Lung (tissue), 12 donors: ENCODE measurements around the gene LRRK1. TPM values are rescaled to one million over a fixed set of nuclear protein-coding genes. Genes with fewer than 3 reads are reported as not detected.

Experiments used
- ATAC-seq: fragments of 200-7000 bp; cut with Tn5 transposase; one replicate; pipeline ENCODE4 v1.9.1; 2020; ENCODE audit warnings: moderate number of reproducible peaks; ENCODE audit not compliant: insufficient read depth, low FRiP score
- DNase-seq, 3 donors: peaks; one replicate each; pipeline ENCODE4 v3.0.0-alpha.2; 2013 to 2017
- H3K27ac ChIP-seq, 2 donors: one replicate each; pipeline ENCODE4 v1.5.1; 2013; ENCODE audit warnings: mild to moderate bottlenecking in 2 of 2, moderate library complexity in 2 of 2, control low read depth in 1 of 2, inconsistent platforms in 1 of 2, low read depth in 1 of 2, low read length in 1 of 2
- H3K27me3 ChIP-seq, 3 donors: one replicate each; pipeline ENCODE4 v1.5.1; 2013; ENCODE audit warnings: low read length in 2 of 3; ENCODE audit not compliant: control insufficient read depth in 3 of 3, insufficient read depth in 3 of 3
- H3K36me3 ChIP-seq, 4 donors: one replicate each; pipeline ENCODE4 v1.5.1; 2013; ENCODE audit warnings: low read length in 4 of 4, mild to moderate bottlenecking in 1 of 4, moderate library complexity in 1 of 4; ENCODE audit not compliant: control insufficient read depth in 4 of 4, insufficient read depth in 4 of 4
- H3K4me1 ChIP-seq, 5 donors: one replicate each; pipeline ENCODE4 v1.5.1; 2013; ENCODE audit warnings: low read length in 5 of 5, mild to moderate bottlenecking in 2 of 5, moderate library complexity in 1 of 5; ENCODE audit not compliant: control insufficient read depth in 5 of 5, insufficient read depth in 5 of 5
- H3K4me3 ChIP-seq: one replicate; pipeline ENCODE4 v1.5.1; 2013; ENCODE audit warnings: mild to moderate bottlenecking, control low read depth, moderate library complexity
- H3K9ac ChIP-seq, 2 donors: one replicate each; pipeline ENCODE4 v1.5.1; 2013; ENCODE audit warnings: low read length in 2 of 2, control low read depth in 1 of 2; ENCODE audit not compliant: insufficient read depth in 1 of 2
- H3K9me3 ChIP-seq, 4 donors: one replicate each; pipeline ENCODE4 v1.5.1; 2013; ENCODE audit warnings: low read length in 3 of 4, mild to moderate bottlenecking in 1 of 4, moderate library complexity in 1 of 4; ENCODE audit not compliant: control insufficient read depth in 4 of 4, insufficient read depth in 3 of 4
- CTCF ChIP-seq: IDR thresholded peaks from 2 replicates; pipeline ENCODE4 v1.5.1; 2012; ENCODE audit warnings: mild to moderate bottlenecking; ENCODE audit errors: control extremely low read depth, extremely low read depth
- WGBS, 2 donors: extraction: QIAGEN DNeasy Blood & Tissue Kit; methylation state at CpG; one replicate each; pipeline ENCODE4 v1.1.7; 2013; 5-methylcytosine and 5-hydroxymethylcytosine counted together
- polyA plus RNA-seq, 2 donors: library from polyadenylated mRNA; stranded (reverse); fragments of 200-250 nt; gene quantifications; one replicate each; pipeline ENCODE4 v1.2.1, GENCODE V29; 2013
- total RNA-seq, 2 donors: library from RNA; depleted of rRNA in 1 of 2; stranded (reverse); fragments of >200 nt in 1 of 2; gene quantifications; one replicate each; pipeline ENCODE4 v1.2.1, GENCODE V29; 2014 to 2021
- donor health status: control.
- donor health status: control.
- donor health status: Bipolar disorder and iron deficiency.
- donor health status: healthy.
- donor health status: DM: yes; HTN: yes; CAD: no.

The LRRK1 gene
- total and polyA plus RNA-seq, 4 donors, result 5.7 to 22.9 (median 9.7) TPM

DNA sequence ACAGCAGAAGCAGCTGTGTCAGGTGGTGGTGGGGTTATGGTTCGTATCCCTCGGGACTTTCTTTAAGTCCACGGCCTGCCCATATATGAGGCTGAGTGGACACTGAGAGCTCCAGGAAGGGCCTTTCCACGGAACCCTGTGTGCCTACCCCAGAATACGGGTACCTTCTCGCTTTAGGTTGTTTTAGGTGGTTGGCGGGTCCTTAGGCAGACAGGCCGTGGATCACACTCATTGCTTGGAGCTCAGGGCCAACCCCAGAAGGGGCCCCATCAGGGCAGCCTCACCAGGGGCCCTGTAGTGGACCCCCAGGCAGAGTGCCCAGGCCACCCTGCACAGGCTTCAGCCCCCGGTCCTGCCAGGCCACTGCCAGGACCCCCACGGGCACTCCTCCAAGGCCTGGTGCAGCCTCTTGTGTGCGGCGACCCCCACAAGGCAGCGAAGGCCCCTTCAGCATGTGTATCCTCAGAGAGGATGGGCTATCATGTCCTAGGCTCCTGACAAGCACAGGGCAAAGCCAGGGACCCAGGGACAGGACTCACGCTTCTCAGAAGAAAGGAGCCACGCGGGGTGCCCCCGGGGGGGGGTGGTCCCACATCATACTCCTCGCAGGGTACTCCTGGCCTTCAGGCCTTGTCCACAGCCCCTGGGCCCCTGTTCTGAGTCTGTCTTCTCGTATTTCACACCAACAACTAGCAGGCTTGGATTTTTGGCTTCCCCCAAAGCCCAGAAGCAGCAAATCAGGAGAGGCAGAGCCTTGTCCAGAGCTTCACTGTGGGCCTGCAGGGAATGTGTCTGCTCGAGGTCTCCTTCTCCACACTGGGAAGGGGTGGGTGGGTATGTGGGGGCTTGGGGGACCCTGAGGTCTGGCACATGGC, 93.4 kb downstream of the LRRK1 start:
- 93 to 95% methylated on average over 19 to 20 of the region's 20 CpGs for WGBS, 2 donors
- no peaks in the 10 kb centered on the region for H3K9me3 ChIP-seq
- H3K4me3 ChIP-seq, result no peak overlapping the region
- no peaks in the 10 kb centered on the region for H3K27me3 ChIP-seq
- peaks cover 0 to 34% (median 11%) of the 10 kb centered on the region in 5 donors for H3K4me1 ChIP-seq
- no peak for TF ChIP-seq CTCF
- no peak for DNase-seq
- H3K27ac ChIP-seq, result no peak overlapping the region
- peaks cover 0 to 8% (median 0%) of the 10 kb centered on the region in 4 donors for H3K36me3 ChIP-seq
- ATAC-seq, result no peak
- no peak overlapping the region for H3K9ac ChIP-seq

DNA sequence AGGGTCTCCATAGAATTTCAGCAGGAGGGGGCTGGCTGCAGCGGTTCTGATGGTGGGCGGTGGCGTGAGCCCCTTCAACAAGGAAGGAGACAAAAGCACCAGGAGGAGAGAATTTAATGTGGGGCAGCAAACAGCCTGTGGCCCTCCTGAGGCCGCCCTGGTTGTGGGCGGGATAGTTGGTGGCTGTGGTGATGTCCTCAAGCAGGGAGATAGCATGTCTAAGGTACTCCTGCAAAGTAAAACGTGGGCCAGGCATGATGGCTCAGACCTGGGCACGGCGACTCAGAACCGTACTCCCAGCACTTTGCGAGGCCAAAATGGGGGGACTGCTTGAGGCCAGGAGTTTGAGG, 94.0 kb downstream of the LRRK1 start:
- no peak for TF ChIP-seq CTCF
- H3K9me3 ChIP-seq, result no peaks in the 10 kb centered on the region
- H3K9ac ChIP-seq, result no peak overlapping the region
- H3K27ac ChIP-seq, result no peak overlapping the region
- H3K4me1 ChIP-seq, result peaks cover 0 to 38% (median 11%) of the 10 kb centered on the region in 5 donors
- ATAC-seq, result no peak
- H3K4me3 ChIP-seq, result no peak overlapping the region
- no peak for DNase-seq
- WGBS, 2 donors, result 96% methylated on average over 10 of the region's 10 CpGs
- H3K36me3 ChIP-seq, result peaks cover 0 to 8% (median 0%) of the 10 kb centered on the region in 4 donors
- H3K27me3 ChIP-seq, result no peaks in the 10 kb centered on the region

DNA sequence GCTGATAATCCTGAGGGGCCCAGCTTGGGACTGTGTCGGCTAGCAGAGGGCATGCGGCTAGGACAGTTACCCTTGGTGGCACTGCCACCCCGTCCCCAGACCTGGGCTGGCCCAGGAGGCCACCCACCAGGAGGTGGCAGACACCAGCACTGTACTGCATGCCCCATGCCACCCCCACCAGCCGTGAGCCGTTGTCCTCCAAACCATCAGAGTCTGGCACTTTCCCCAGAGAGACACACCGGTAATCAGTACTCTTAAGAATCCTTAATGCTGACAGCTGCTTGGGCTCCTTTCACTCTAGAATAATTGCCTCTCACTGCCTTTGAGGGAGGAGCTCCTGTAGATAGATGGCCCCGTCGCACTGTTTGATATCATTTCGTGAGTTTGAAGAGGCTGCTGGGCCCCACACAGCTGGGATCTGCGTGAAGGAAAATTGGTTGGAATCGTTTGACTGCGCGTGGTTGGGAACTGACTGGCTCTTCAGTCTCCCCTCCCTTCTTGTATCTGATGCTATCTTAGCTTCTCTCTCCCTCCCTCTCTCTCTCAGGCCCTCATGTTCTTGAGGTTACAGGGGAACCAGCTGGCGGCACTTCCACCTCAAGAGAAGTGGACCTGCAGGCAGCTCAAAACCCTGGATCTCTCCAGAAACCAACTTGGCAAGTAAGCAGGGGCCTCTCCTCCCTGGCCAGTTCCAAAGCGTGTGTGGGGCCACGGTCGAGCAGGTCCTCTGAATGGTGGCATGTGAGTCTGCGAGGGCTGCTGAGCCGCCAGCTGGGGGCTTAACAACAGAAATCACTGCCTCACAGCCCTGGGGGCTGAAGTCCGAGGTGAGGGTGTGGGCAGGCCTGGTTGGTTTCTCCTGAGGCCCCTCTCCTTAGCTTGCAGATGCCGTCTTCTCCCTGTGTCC, 94.9 kb downstream of the LRRK1 start:
- ATAC-seq (no peak), DNase-seq (no peak)
- Histone ChIP-seq H3K9ac (no peak overlapping the region), H3K36me3 (peaks cover 0 to 8% (median 0%) of the 10 kb centered on the region in 4 donors), H3K27ac (no peak overlapping the region), H3K9me3 (no peaks in the 10 kb centered on the region), H3K4me1 (peaks cover 0 to 38% (median 11%) of the 10 kb centered on the region in 5 donors), H3K4me3 (no peak overlapping the region), H3K27me3 (no peaks in the 10 kb centered on the region)
- TF ChIP-seq CTCF, result no peak
- WGBS, 2 donors, result 83 to 86% methylated on average over 21 of the region's 21 CpGs
